Measurements from ENCODE around the gene ARSB. TPM values are rescaled to one million over a fixed set of nuclear protein-coding genes. Genes with fewer than 3 reads are reported as not detected.

The ARSB gene
- total and polyA plus RNA-seq, 9 of the 15 experiments (the other 6 are each of a cell fraction or from before 2014, with no cell fraction given): 0.52 to 4.6 (median 2.4) TPM

GRCh38 chr5:78975035-78975434 is 10.1 kb downstream of the ARSB start:
- no peak for FAIRE-seq
- in situ Hi-C loops (cut with MboI): no loop called here
- intact Hi-C loops (cut with micrococcal nuclease): no loop called here
- Histone ChIP-seq H3K9me3 (replicated peaks; ENCODE audit: control insufficient read depth, insufficient read depth, low read depth, low read length) (no peaks in the 10 kb centered on the region), H3K9me1 (ENCODE audit: control insufficient read depth, insufficient read depth, low read length) (no peaks in the 10 kb centered on the region), H3K79me2 (ENCODE audit: control insufficient read depth, insufficient read depth, low read length) (no peaks in the 10 kb centered on the region), H3K36me3 (ENCODE audit: control insufficient read depth, insufficient read depth, low read length) (no peaks in the 10 kb centered on the region), H3K4me2 (ENCODE audit: insufficient read depth, low read length) (no peak overlapping the region), H3K9ac (ENCODE audit: insufficient read depth in 1 of 2, low read depth in 2 of 2, low read length in 2 of 2) (no peak overlapping the region), H3K4me3 (no peak overlapping the region), H3K27ac (ENCODE audit: extremely low read depth, low read depth, low read length) (no peak overlapping the region), H4K20me1 (replicated peaks; ENCODE audit: control insufficient read depth, insufficient read depth, low read length) (no peaks in the 10 kb centered on the region; the same call in 1 of the 2 replicates), H3K27me3 (ENCODE audit: control insufficient read depth in 2 of 2, insufficient read depth in 2 of 2, low read length in 2 of 2) (peaks cover 12 to 17% of the 10 kb centered on the region in 2 experiments; a peak in 3 of 5 replicates), H3K4me1 (replicated peaks in 1 of 2; ENCODE audit: control insufficient read depth in 2 of 2, insufficient read depth in 2 of 2, low read length in 2 of 2) (no peaks in the 10 kb centered on the region), H2AFZ (ENCODE audit: low read depth, low read length) (no peak overlapping the region)
- ChIA-PET POLR2A (interaction anchor here (0.6 to 2.3 kb wide), 2 partner anchors 9 to 1066 kb away, joined by 3 to 12 read pairs; partner anchors contain the start of gene ARSB), CTCF (ENCODE audit: low intra/inter-chr PET ratio) (no interaction called here)
- no peak for DNase-seq (ENCODE audit: extremely low read depth in 1 of 4, low spot score in 3 of 4)
- no peak for ATAC-seq
- BruUV-seq (replicated peaks): no TSS peak
- WGBS (ENCODE audit: insufficient coverage, low coverage, missing lambda C conversion rate): 18% methylated on average over 8 of the region's 8 CpGs
- no peak for TF ChIP-seq NONO (IDR thresholded peaks at IDR 0.05; ENCODE audit: low read depth in 2 of 2, low read length in 1 of 2)
- TF ChIP-seq SP1 (CRISPR knock-in tag; IDR thresholded peaks at IDR 0.05): no peak
- TF ChIP-seq HDAC1 (IDR thresholded peaks at IDR 0.05): no peak
- no peak for TF ChIP-seq RBM15 (IDR thresholded peaks at IDR 0.05; ENCODE audit: insufficient read depth, low read length)
- TF ChIP-seq BCL6 (CRISPR knock-in tag; IDR thresholded peaks at IDR 0.05): no peak
- no peak for TF ChIP-seq CHD7 (IDR thresholded peaks at IDR 0.05; ENCODE audit: low read depth, low read length)
- TF ChIP-seq ZNF316 (IDR thresholded peaks at IDR 0.05): no peak
- no peak for TF ChIP-seq SFPQ (IDR thresholded peaks at IDR 0.05; ENCODE audit: low read depth, low read length)
- no peak for TF ChIP-seq SIN3B (IDR thresholded peaks at IDR 0.05; ENCODE audit: low read depth)
- TF ChIP-seq GATAD2B (IDR thresholded peaks at IDR 0.05; ENCODE audit: borderline replicate concordance): no peak
- TF ChIP-seq KDM1A (IDR thresholded peaks at IDR 0.05): no peak

All from K562 (cell line).